GM12892 (cell line): ENCODE measurements around the gene TREX2.

Experiments
- POLR2A ChIP-seq: IDR thresholded peaks from 2 replicates; pipeline ENCODE4 v1.6.1; 2011; ENCODE audit warnings: low read depth, low read length, control low read depth
- POLR2AphosphoS5 ChIP-seq: IDR thresholded peaks from 2 replicates; pipeline ENCODE4 v1.6.1; 2011; ENCODE audit warnings: low read depth, low read length, control low read depth
- TAF1 ChIP-seq: IDR thresholded peaks from 2 replicates; pipeline ENCODE4 v1.6.1; 2011; ENCODE audit warnings: low read depth, mild to moderate bottlenecking, control low read depth, low read length, borderline replicate concordance

- TF ChIP-seq POLR2A (no peak), POLR2AphosphoS5 (no peak), TAF1 (no peak)
Observed at GRCh38 chrX:153463031-153463430, 17.2 kb upstream of the TREX2 start.
